ENCODE data around the gene FAM114A1. TPM values are rescaled to one million over a fixed set of nuclear protein-coding genes. Genes with fewer than 3 reads are reported as not detected.
"Not testable (repeated sequence)": the region's sequence is repeated elsewhere in the genome, so short reads cannot be mapped to it uniquely, and the experiment has no call there.

Gene FAM114A1
- polyA plus RNA-seq, 1 donor, result 37.5 TPM

DNA sequence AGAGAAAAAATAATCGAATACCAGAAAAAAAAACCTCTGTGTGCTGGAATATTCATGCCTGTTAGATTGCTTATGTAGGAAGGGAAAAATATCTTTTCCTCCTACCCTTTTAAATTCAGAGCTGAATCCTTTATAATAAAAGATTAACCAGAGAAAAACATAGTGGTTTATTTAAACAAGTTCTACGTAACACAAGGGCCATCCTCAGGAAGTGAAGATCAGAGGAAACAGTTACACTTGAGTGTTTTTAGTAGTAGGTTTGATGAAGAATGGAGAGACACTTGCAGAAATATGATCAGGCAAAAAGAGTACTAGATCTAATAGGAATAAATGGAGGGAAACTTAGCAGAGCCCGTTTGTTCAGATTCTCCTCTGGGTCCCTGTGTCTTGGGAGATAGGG, 98.3 kb downstream of the FAM114A1 start:
- no peak for DNase-seq

DNA sequence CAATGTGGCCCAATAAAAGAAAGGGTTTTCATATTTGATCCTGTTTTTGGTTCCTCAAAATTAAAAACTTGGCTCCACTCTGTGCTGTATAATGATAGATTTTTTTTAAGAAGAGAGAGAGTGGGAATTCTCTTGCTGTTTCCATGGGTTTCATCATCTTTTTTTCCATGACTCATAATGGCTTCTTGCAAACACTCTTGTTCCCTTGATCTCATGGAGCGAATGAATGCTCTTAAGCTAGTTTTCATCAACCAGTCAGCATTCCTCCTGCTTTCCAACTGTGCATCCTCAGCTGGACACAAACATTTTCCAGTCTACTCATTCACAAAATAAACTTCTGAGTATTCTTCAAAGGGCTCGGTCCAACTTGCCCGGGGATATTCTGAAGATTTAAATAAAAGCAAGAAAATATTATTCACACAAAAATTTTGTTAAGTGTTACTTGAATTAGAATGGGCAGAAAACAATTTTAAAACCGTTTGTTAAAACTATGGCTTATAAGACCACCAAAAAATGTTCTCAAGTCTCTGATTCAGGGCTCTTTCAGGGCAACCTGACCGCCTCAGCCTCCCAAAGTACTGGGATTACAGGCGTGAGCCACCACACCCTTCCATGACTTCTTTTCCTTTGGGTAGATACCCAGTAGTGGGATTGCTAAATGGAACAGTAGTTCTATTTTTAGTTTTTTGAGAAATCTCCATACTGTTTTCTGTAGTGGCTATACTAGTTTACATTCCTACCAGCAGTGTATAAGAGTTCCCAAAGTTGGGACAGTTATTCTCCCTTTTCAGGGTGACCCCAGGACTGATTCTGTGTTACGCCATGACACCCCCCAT, 99.9 kb downstream of the FAM114A1 start:
- DNase-seq, result no peak

DNA sequence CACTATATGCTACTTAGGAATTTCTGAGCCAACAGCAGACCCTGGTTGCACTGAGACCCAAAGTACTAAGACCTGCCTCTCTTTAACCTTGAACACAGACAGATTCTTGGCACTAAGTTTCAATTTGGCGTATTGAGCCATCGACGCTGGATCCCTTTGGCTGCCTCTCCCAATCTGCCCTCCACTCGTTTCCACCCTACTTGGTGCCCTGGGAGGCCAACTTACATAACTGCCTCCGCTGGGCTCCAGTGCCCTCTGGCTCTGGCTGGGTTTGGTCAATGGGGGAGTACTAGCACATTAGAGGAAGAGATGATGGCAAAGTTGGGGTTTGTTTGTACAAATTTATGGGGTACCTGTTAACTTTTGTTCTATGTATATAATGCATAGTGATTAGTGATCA, 101.1 kb downstream of the FAM114A1 start:
- DNase-seq, result no peak

DNA sequence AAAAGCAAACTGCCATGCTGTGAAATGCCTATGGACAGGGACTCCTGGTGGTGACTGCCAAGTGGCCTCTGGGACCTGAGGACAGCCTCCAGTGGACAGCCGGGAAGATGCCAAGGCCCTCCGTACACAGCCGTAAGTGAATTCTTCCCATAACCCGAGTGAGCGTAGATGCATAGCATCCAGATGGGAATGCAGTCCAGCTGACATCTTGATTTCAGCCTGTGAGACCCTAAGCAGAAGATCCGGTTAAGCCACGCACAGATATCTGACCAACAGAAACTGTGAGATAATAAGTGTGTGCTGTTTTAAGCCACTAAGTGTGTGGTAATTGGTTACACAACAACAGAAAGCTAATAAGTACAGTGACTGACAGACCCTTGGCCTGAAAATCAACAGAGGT, 108.7 kb downstream of the FAM114A1 start:
- DNase-seq, result no peak

DNA sequence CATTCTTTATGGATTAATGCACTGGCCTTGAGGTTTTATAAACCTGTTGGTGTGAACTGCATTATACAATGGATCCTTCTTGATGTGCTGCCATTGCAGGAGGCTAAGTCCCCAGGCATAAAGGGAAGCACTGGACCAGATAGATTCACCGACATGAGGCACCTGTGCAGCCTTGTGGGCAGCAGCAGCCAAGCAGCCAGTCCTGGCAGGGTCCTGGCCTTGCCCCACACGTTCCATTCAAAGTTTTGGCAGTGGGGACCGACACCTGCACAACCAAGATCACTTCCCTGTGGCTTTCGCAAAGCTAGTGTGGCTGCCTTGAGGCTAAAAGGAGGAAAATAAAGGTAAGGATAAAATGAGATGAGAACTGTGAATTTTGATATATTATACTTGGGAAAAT, 111.5 kb downstream of the FAM114A1 start:
- DNase-seq, result no peak

DNA sequence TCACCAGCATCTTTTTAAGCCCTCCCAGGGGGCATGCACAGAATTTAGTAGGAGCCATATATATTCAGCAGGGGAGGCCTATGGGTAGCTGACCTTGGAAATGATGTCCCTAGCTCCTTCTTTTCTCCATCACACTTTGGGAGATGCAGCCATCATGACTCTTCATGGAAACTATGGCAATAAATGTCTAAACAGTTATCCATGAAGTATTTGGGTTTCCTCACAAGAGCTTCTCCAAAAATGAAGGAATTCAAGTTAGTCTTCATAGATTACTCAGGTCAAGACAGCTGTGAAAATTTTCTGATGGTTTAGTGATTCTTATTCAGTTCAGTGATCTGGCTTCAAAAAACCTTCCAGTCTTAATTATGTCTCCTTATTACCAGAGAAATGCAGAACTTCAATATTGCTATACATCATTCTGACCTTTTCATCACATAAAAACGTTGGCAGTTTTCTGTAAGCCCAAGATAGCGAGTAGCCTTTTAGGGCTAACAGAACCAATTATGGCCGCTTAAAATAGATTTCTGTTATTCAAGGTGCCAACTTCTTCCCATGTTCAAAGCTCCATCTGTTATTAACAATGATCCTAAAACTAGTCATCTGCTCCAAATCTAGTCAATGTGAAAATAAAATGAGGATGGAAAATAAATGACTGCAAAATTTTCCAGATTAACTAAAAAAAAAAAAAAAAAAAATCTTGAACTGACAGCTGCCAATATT, 112.1 kb downstream of the FAM114A1 start:
- DNase-seq, result no peak

DNA sequence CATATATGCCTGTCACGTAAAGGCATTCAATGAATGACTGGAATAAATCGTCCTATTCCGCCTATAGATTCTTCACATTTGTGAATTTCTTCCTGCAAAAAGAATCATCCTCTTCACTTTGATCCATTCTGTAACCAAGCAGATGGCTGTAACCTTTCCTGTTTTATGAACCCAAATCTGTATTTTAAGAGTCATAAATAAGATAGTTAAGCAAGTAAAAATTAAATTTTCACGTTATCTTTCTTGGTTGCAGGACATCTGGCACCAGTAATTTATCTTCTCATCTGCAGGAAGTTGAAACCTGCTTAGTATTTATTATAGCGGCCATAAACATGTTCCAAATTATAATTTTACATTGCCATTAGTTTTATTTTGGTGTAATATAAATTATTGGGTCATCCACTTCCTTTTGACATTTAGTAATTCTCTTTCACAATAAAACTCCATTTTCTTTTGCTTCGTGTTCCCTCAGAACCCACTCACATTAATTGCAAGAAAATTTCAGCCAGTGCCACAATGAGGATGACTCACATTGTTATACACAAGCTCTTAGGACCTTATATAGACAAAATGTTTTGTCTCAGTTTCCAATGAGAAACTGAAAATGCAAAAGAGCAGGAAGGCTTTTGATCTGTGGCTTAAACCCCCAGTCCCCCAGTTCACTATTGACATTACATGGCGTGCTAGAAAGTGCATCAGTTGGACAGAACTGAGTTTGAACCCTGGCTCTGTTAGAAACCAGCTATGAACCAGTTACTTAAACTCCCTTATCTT, 113.5 kb downstream of the FAM114A1 start:
- DNase-seq, result no peak

DNA sequence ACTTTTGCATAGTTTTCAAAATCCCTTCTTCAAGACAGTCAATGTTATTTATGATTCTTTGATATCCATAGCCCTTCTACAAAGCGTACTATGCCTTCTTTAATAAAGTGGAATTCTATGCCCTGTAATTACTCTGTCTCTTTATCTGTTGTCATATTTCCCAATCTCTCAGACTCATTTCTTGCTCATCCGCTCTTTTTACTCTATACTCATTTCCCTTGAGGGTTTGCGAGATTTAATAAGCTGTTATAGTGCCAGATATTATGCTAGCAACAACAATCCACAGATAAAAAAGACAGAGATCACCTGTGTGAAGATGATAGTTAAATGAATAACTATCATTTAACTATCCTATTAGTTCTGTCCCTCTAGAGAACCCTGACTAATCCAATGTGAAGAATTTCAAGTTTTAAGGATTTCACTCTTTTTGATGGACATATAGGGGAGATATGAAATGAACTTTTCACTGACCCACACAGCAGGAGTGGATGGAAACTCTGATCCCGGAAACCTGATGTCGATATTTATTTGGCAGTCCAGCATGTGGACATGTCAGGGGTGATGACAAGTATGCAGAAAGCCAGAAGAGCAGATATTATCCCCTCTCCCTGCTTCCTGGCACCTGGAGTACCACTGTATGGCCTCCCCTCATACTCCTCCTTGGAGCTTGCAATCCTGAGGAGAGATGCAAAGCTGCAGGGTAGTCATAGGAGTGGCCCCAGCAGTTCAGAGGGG, 114.9 kb downstream of the FAM114A1 start:
- no peak for DNase-seq

DNA sequence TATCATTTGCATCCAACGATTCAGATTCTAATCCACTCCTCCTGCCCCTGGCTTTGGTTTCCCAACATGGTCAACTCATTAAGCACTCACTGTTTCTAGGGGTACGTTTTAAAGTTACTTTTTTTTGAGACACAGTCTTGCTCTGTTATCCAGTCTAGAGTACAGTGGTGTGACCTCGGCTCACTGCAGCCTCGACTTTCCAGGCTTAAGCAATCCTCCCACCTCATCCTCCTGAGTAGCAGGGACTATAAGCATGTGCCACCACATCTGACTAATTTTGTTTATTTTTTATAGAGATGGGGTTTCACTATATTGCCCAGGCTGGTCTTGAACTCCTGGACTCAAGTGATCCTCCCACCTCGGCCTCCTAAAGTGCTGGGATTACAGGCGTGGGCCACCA, 115.7 kb downstream of the FAM114A1 start:
- no peak for DNase-seq

DNA sequence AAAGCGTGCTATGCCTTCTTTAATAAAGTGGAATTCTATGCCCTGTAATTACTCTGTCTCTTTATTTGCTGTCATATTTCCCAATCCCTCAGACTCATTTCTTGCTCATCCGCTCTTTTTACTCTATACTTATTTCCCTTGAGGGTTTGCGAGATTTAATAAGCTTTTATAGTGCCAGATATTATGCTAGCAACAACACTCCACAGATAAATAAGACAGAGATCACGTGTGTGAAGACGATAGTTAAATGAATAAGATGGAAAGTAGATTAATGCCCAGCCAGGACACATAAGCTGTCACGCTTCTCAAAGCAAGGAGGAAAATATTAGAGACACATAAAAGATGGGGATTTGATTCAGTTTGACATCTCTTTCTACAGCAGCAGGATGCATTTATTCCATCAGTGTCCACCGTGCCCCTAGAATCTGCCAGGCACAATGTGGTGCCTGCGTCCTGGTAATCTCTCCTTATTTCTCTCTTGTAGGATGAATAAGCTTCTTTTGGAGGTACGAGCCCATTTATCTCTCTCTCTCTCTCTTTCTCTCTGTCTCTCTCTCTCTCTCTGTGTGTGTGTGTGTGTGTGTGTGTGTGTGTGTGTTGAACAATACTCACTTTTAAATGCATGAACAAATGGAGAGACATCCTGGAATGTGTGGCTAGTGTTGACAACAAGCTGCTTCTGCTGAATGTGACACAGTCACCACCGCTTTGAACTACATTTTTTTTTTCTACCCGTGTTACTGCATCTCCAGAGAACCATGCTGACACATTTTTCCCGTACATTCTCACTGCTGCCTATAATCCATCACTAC, 116.4 kb downstream of the FAM114A1 start:
- DNase-seq, result no peak

DNA sequence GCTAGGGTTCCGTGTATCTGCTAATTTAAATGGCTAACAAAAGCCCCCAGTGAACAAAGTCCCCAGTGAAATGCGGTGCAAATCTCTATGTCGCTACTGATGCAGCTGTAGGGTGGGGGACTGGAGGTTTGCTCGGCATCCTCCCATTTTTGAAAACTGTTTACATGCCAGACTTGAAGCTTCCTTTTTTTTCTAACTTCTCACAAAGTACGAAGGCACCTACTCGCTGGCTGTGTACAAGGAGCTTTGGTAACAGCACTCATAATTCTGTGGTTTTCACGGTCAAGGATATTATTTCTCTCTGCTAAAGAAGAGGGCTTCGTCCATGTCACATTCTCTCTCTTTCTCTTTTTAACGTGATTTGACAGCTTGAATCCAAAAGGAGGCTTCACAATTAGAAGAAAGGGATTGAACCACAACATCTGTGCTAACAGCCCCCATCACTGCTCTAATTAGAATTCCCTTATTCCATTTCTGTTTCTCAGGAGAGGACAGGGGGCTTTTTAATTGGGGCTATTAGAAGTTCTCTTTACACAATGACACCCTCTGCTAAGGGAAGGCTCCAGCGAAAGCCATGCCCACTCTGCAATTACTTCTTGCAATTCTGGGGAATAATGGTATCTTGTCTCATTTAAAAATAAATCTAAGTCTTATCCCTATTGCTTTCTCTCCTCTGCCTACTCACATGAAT, 117.9 kb downstream of the FAM114A1 start:
- DNase-seq, result no peak

DNA sequence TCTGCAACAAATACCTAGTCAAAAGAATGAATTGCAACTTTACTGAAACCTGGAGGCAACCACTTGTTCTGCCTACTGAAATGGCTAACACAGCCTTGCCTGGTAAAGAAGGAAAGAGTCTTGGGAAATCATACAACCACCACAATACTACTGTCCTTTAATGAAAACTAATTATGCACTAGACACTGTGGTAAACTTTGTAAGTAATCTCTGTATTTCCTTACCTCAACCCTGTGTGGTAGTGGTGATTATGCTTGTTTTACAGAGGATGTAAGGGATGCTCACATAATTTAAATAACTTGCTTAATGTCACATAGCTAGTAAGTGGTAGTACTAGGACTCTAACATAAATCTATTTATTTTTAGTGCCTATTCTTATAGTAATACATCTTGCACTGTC, 119.9 kb downstream of the FAM114A1 start:
- no peak for DNase-seq

DNA sequence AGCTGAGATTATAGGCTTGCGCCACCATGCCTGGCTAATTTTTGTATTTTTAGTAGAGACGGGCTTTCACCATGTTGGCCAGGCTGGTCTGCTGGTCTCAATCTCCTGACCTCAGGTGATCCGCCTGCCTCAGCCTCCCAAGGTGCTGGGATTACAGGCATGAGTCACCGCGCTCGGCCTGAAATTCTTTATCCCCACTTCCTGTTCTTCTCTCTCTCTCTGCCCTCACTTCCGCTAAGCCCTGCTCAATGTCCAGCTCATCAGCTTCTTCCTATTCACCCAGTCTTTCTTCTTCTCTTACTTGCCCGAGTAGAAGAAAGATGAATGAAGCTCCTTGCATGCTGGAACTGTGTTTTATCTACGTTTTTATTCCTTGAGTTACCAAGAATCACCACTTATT, 120.7 kb downstream of the FAM114A1 start:
- not testable (repeated sequence) for DNase-seq

DNA sequence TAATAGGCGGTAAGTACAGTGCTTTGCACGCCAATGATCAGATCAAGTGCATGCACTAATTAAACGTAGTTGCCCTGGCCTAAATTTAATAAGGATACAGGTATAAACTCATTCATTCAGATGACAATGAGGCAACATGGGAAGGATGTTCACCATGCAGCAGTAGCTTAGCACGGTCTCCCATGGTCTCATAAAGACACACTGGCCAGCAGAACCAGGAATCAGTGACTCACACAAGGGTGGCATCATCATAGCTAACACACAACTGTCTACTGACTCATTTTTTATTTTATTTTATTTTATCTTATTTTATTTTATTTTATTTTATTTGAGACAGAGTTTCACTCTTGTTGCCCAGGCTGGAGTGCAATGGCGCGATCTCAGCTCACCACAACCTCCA, 121.9 kb downstream of the FAM114A1 start:
- DNase-seq, result no peak

DNA sequence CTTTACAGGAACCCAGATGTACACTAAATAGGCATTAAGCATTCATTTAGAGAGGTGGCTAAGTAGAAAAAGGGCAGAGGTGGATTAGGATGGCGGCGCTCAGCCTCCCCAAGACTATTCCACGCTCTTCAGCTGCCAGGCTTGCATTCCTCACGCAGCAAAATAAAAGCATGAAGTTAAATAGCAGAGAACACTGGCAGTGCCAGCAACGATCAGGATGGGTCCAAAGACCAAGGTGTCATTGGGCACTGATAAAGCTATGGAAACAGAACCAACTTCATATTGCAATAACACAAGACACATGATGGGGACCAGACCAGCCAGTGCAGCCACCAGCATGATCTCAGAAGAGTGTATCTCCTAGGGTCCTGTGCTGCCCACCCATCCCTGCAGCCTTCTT, 122.6 kb downstream of the FAM114A1 start:
- no peak for DNase-seq

DNA sequence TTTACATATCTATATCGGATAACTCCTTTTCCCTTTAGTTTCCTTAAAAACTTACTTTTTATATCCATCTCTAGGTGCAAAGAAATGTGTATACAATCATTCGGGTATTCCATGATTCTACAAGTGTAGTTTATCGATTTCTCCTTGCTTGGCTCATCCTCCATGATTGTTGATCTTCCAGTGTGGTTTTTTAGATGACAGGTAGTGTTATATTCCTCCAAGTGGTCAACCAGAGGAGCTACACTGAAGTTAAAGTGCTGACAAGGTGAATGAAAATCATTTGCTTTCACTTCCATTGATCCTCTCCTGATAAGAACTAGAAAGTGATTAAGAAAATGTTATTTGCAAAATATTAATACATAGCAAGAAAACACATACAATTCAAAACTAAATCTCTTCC, 126.1 kb downstream of the FAM114A1 start:
- DNase-seq, result no peak

DNA sequence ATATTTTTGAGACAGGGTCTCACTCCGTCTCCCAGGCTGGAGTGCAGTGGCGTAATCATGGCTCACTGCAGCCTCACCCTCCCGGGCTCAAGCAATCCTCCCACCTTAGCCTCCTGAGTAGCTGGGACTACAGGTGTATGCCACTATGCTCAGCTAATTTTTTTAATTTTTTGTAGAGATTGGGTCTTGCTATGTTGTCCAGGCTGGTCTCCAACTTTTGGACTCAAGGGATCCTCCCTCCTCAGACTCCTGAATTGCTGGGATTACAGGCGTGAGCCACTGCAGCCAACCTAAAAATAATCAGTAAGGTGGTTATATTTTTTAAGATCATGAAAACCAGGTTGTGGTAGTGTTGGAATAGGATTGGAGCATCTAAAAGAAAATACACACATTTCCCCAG, 126.5 kb downstream of the FAM114A1 start:
- no peak for DNase-seq

Data from left kidney (tissue), 2 donors.